HepG2 (cell line): Measurements from ENCODE around the gene ABI3. TPM values are rescaled to one million over a fixed set of nuclear protein-coding genes. Genes with fewer than 3 reads are reported as not detected.

Experiments
- CCAR2 ChIP-seq: fragments of 200-400 bp; formaldehyde crosslinking; optimal IDR thresholded peaks from 2 replicates; pipeline ENCODE3; 2018; ENCODE audit warnings: low read depth, mild to moderate bottlenecking, low read length, moderate library complexity
- DMTF1 ChIP-seq: sonication (generic); formaldehyde crosslinking; IDR thresholded peaks from 2 replicates; pipeline ENCODE4 v1.4.0; 2020; ENCODE audit warnings: mild to moderate bottlenecking, missing genetic modification reagents
- ERF ChIP-seq: IDR thresholded peaks from 2 replicates; pipeline ENCODE4 v1.6.1; 2018; ENCODE audit warnings: missing biosample characterization, missing genetic modification reagents
- HOMEZ ChIP-seq: IDR thresholded peaks from 2 replicates; pipeline ENCODE4 v1.6.1; 2016; ENCODE audit warnings: low read depth
- KDM6A ChIP-seq: IDR thresholded peaks from 2 replicates; pipeline ENCODE4 v1.6.1; 2016; ENCODE audit warnings: low read depth
- MIXL1 ChIP-seq: IDR thresholded peaks from 2 replicates; pipeline ENCODE4 v1.6.1; 2016
- MXD3 ChIP-seq: IDR thresholded peaks from 2 replicates; pipeline ENCODE4 v1.6.1; 2016; ENCODE audit warnings: mild to moderate bottlenecking, missing biosample characterization, missing genetic modification reagents
- PRDM15 ChIP-seq: sonication (generic); formaldehyde crosslinking; IDR thresholded peaks from 2 replicates; pipeline ENCODE4 v1.4.0; 2020; ENCODE audit warnings: missing genetic modification reagents
- REPIN1 ChIP-seq: sonication (generic); formaldehyde crosslinking; IDR thresholded peaks from 2 replicates; pipeline ENCODE4 v1.8.0; 2022; ENCODE audit warnings: missing genetic modification reagents, low read depth, mild to moderate bottlenecking, borderline replicate concordance
- RNF2 ChIP-seq: fragments of 450-650 bp; conservative IDR thresholded peaks from 2 replicates; pipeline ENCODE4 v1.6.1; 2016; ENCODE audit warnings: low read depth
- SRY ChIP-seq: sonication (generic); formaldehyde crosslinking; IDR thresholded peaks from 2 replicates; pipeline ENCODE4 v1.8.0; 2022; ENCODE audit warnings: mild to moderate bottlenecking, missing genetic modification reagents
- ZNF280D ChIP-seq: sonication (generic); formaldehyde crosslinking; IDR thresholded peaks from 2 replicates; pipeline ENCODE4 v1.5.1; 2020; ENCODE audit warnings: mild to moderate bottlenecking, missing genetic modification reagents
- ZNF367 ChIP-seq: sonication (generic); formaldehyde crosslinking; IDR thresholded peaks from 2 replicates; pipeline ENCODE4 v1.4.0; 2020; ENCODE audit warnings: missing genetic modification reagents, borderline replicate concordance
- polyA plus RNA-seq, 8 experiments: library from polyadenylated mRNA; depleted of rRNA in 3 of 8; stranded (reverse) in 7 of 8; unstranded in 1 of 8; fragments of >200 nt; fragmentation: Illumina TruSeq in 4 of 8; extraction: Trizol in 4 of 8; gene quantifications; 2 replicates each; pipeline versions ENCODE4 v1.2.1 to v1.2.3, GENCODE V29; 2011 to 2016; ENCODE audit warnings: low read depth in 4 of 8, missing spikeins in 1 of 8, mixed read lengths in 1 of 8; ENCODE audit not compliant: insufficient read depth in 1 of 8
- total RNA-seq, 5 experiments: library from RNA; depleted of rRNA; stranded (reverse); fragments of >200 nt; fragmentation: Illumina TruSeq; extraction: Trizol; gene quantifications; 2 replicates each; pipeline ENCODE4 v1.2.3, GENCODE V29; 2016; ENCODE audit warnings: low read depth in 1 of 5

The ABI3 gene
- total and polyA plus RNA-seq, 2 of the 13 experiments (the other 11 are each of a cell fraction or from before 2014, with no cell fraction given) = not detected

GRCh38 chr17:49230636-49231562, 20.4 kb downstream of the ABI3 start, which contains the start of gene PHOSPHO1 (continued):
- TF ChIP-seq ZNF280D (CRISPR knock-in tag) (no peak), HOMEZ (CRISPR knock-in tag) (no peak), ERF (CRISPR knock-in tag) (0 out of 2 replicates have a peak, but pooled peaks have one; percentile 31), DMTF1 (CRISPR knock-in tag) (no peak), SRY (CRISPR knock-in tag) (0 out of 2 replicates have a peak, but pooled peaks have one; percentile 38), RNF2 (0 out of 2 replicates have a peak, but pooled peaks have one; percentile 36), MIXL1 (no peak), ZNF367 (CRISPR knock-in tag) (no peak), MXD3 (CRISPR knock-in tag) (peak; percentile 42; the same call in 1 of the 2 replicates), PRDM15 (CRISPR knock-in tag) (0 out of 2 replicates have a peak, but pooled peaks have one; percentile 59), KDM6A (CRISPR knock-in tag) (no peak), CCAR2 (no peak), REPIN1 (CRISPR knock-in tag) (no peak)
